ENCODE measurements around the gene AOC2. TPM values are rescaled to one million over a fixed set of nuclear protein-coding genes. Genes with fewer than 3 reads are reported as not detected.

The AOC2 gene
- total and polyA plus RNA-seq, 2 of the 13 experiments (the other 11 are each of a cell fraction or from before 2014, with no cell fraction given) = 1.2 to 3.3 TPM

DNA sequence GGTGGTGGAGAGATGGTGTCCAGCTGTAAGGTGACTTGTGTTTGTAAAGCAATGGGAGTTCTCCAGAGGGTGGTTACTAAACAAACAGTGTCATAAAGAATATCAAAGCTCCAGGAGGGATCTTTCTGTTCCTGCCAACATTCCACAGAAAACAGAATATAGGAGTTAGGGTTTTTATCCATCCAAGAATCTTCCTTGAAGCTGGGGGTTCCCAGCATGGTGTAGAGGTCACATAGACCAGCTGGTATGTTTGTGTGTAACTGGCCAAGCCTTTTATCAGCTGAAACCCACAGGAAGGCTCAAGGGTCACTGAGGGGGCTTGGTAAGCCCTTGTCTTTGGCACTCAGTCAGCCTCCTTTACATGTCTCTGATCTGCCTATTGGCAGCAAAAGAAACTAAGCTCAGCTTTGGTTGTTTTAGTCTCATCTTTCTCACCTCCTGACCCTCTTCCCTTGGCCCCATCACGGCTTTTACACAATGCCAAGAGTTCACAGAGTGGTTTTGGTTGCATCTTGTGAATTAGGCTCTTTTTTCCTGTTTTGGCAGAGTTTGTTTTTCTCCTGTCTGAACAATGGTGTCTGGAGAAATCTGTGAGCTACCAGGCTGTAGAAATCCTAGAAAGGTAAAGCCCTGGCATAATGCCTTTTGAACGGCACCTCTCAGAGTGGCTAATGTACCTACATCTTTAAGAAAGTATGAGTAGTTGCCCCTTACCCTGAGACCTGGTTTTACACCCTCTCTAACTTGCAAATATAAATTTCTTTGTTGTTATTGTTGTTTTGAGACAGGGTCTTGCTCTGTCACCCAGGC, 41.1 kb upstream of the AOC2 start:
- intact Hi-C loops (cut with micrococcal nuclease; ENCODE audit: unreplicated experiment) = no loop called here
- Histone ChIP-seq H3K4me1 (ENCODE audit: insufficient read depth, low read length) (peaks cover 47% of the 10 kb centered on the region), H3K4me3 (replicated peaks in 1 of 3; ENCODE audit: insufficient read depth in 1 of 3, low read depth in 2 of 3, low read length in 3 of 3) (peak overlapping the region in 2 of 3 experiments; percentile 2 to 8; a peak in 1 of 6 replicates), H3K36me3 (replicated peaks in 1 of 2; ENCODE audit: control insufficient read depth in 1 of 2, insufficient read depth in 2 of 2, low read length in 2 of 2) (no peaks in the 10 kb centered on the region), H3K27ac (ENCODE audit: extremely low read length, insufficient read depth, low read length) (peak overlapping the region; percentile 60), H3K27me3 (ENCODE audit: control insufficient read depth in 1 of 2, insufficient read depth in 2 of 2, low read length in 2 of 2) (no peaks in the 10 kb centered on the region; a peak in 2 of 5 replicates), H3K4me2 (ENCODE audit: low read depth, low read length) (peak overlapping the region; percentile 72), H3K9me3 (ENCODE audit: low read length) (no peaks in the 10 kb centered on the region), H3K9ac (ENCODE audit: insufficient read depth, low read depth, low read length) (peak overlapping the region; percentile 31), H3K79me2 (ENCODE audit: insufficient read depth, low read length) (peaks cover 2% of the 10 kb centered on the region), H4K20me1 (ENCODE audit: insufficient read depth, low read length) (no peaks in the 10 kb centered on the region), H2AFZ (ENCODE audit: low read length) (peak overlapping the region; percentile 20)
- DNase-seq (ENCODE audit: low spot score) (peak; percentile 88), ATAC-seq (peak; percentile 56), FAIRE-seq (peak; percentile 84)
- 0% methylated on average over 2 of the region's 2 CpGs for WGBS (ENCODE audit: low lambda C conversion rate)
- no TSS peak for BruUV-seq (replicated peaks)
- in situ Hi-C loops (cut with HindIII; ENCODE audit: extremely low pct_ligation_motif_present, low pct_unique_long_range_greater_than_20kb) = no loop called here
- CTCF ChIA-PET (ENCODE audit: low intra/inter-chr PET ratio, low total read pairs) = no interaction called here
- POLR2A ChIA-PET = interaction anchor here (0.7 to 4.3 kb wide), 15 partner anchors 12 to 194 kb away, joined by 3 to 75 read pairs (median 6); partner anchors contain the start of genes BECN1, PSME3, RETREG3 and TUBG1
- TF ChIP-seq, protein P1, sequence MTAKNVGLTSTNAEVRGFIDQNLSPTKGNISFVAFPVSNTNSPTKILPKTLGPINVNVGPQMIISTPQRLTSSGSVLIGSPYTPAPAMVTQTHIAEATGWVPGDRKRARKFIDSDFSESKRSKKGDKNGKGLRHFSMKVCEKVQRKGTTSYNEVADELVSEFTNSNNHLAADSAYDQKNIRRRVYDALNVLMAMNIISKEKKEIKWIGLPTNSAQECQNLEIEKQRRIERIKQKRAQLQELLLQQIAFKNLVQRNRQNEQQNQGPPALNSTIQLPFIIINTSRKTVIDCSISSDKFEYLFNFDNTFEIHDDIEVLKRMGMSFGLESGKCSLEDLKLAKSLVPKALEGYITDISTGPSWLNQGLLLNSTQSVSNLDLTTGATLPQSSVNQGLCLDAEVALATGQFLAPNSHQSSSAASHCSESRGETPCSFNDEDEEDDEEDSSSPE (CRISPR knock-in tag; IDR thresholded peaks at IDR 0.05) = no peak
- TF ChIP-seq AKAP8 (CRISPR knock-in tag; IDR thresholded peaks at IDR 0.05) (no peak), HOXA5 (CRISPR knock-in tag; IDR thresholded peaks at IDR 0.05) (no peak), GFI1 (CRISPR knock-in tag; IDR thresholded peaks at IDR 0.05; ENCODE audit: borderline replicate concordance) (no peak), ZNF30 (CRISPR knock-in tag; IDR thresholded peaks at IDR 0.05) (no peak)
- TF ChIP-seq, protein P2, sequence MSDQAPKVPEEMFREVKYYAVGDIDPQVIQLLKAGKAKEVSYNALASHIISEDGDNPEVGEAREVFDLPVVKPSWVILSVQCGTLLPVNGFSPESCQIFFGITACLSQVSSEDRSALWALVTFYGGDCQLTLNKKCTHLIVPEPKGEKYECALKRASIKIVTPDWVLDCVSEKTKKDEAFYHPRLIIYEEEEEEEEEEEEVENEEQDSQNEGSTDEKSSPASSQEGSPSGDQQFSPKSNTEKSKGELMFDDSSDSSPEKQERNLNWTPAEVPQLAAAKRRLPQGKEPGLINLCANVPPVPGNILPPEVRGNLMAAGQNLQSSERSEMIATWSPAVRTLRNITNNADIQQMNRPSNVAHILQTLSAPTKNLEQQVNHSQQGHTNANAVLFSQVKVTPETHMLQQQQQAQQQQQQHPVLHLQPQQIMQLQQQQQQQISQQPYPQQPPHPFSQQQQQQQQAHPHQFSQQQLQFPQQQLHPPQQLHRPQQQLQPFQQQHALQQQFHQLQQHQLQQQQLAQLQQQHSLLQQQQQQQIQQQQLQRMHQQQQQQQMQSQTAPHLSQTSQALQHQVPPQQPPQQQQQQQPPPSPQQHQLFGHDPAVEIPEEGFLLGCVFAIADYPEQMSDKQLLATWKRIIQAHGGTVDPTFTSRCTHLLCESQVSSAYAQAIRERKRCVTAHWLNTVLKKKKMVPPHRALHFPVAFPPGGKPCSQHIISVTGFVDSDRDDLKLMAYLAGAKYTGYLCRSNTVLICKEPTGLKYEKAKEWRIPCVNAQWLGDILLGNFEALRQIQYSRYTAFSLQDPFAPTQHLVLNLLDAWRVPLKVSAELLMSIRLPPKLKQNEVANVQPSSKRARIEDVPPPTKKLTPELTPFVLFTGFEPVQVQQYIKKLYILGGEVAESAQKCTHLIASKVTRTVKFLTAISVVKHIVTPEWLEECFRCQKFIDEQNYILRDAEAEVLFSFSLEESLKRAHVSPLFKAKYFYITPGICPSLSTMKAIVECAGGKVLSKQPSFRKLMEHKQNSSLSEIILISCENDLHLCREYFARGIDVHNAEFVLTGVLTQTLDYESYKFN (CRISPR knock-in tag; conservative IDR thresholded peaks at IDR 0.05) = peak; percentile 87
- TF ChIP-seq, protein P3, sequence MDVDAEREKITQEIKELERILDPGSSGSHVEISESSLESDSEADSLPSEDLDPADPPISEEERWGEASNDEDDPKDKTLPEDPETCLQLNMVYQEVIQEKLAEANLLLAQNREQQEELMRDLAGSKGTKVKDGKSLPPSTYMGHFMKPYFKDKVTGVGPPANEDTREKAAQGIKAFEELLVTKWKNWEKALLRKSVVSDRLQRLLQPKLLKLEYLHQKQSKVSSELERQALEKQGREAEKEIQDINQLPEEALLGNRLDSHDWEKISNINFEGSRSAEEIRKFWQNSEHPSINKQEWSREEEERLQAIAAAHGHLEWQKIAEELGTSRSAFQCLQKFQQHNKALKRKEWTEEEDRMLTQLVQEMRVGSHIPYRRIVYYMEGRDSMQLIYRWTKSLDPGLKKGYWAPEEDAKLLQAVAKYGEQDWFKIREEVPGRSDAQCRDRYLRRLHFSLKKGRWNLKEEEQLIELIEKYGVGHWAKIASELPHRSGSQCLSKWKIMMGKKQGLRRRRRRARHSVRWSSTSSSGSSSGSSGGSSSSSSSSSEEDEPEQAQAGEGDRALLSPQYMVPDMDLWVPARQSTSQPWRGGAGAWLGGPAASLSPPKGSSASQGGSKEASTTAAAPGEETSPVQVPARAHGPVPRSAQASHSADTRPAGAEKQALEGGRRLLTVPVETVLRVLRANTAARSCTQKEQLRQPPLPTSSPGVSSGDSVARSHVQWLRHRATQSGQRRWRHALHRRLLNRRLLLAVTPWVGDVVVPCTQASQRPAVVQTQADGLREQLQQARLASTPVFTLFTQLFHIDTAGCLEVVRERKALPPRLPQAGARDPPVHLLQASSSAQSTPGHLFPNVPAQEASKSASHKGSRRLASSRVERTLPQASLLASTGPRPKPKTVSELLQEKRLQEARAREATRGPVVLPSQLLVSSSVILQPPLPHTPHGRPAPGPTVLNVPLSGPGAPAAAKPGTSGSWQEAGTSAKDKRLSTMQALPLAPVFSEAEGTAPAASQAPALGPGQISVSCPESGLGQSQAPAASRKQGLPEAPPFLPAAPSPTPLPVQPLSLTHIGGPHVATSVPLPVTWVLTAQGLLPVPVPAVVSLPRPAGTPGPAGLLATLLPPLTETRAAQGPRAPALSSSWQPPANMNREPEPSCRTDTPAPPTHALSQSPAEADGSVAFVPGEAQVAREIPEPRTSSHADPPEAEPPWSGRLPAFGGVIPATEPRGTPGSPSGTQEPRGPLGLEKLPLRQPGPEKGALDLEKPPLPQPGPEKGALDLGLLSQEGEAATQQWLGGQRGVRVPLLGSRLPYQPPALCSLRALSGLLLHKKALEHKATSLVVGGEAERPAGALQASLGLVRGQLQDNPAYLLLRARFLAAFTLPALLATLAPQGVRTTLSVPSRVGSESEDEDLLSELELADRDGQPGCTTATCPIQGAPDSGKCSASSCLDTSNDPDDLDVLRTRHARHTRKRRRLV (CRISPR knock-in tag; IDR thresholded peaks at IDR 0.05) = 0 out of 2 replicates have a peak, but pooled peaks have one; percentile 43
- TF ChIP-seq, protein P4, sequence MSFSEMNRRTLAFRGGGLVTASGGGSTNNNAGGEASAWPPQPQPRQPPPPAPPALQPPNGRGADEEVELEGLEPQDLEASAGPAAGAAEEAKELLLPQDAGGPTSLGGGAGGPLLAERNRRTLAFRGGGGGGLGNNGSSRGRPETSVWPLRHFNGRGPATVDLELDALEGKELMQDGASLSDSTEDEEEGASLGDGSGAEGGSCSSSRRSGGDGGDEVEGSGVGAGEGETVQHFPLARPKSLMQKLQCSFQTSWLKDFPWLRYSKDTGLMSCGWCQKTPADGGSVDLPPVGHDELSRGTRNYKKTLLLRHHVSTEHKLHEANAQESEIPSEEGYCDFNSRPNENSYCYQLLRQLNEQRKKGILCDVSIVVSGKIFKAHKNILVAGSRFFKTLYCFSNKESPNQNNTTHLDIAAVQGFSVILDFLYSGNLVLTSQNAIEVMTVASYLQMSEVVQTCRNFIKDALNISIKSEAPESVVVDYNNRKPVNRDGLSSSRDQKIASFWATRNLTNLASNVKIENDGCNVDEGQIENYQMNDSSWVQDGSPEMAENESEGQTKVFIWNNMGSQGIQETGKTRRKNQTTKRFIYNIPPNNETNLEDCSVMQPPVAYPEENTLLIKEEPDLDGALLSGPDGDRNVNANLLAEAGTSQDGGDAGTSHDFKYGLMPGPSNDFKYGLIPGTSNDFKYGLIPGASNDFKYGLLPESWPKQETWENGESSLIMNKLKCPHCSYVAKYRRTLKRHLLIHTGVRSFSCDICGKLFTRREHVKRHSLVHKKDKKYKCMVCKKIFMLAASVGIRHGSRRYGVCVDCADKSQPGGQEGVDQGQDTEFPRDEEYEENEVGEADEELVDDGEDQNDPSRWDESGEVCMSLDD (CRISPR knock-in tag; IDR thresholded peaks at IDR 0.05; ENCODE audit: borderline replicate concordance) = 0 out of 2 replicates have a peak, but pooled peaks have one; percentile 21
- TF ChIP-seq, protein P5, sequence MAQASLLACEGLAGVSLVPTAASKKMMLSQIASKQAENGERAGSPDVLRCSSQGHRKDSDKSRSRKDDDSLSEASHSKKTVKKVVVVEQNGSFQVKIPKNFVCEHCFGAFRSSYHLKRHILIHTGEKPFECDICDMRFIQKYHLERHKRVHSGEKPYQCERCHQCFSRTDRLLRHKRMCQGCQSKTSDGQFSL (CRISPR knock-in tag; IDR thresholded peaks at IDR 0.05) = no peak

All from HepG2 (cell line).